Measurements from ENCODE around the gene ATP2C2.
A peak's percentile ranks its signal among the peaks of the same experiment; 100 is the strongest.

Gene ATP2C2

DNA sequence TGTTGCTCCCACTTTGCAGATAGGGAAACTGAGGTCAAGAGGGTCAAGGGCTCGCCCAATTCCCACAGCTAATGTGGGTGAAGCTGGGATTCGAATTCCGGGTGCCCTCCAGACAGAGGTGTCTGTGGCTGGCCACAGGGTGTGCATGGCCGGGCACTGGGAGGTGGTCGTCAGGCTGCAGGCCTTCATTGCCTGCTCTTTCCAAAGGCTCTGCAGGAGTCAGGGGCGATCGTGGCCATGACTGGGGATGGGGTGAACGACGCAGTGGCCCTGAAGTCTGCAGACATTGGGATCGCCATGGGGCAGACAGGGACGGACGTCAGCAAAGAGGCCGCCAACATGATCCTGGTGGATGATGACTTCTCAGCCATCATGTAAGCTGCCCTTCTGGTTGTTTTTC is 86.3 kb downstream of the ATP2C2 start:
- DNase-seq = peak in 5 of 42 donors; percentile 3 to 13 (median 11)
- intact Hi-C loops (cut with DNase I) = no loop called here

DNA sequence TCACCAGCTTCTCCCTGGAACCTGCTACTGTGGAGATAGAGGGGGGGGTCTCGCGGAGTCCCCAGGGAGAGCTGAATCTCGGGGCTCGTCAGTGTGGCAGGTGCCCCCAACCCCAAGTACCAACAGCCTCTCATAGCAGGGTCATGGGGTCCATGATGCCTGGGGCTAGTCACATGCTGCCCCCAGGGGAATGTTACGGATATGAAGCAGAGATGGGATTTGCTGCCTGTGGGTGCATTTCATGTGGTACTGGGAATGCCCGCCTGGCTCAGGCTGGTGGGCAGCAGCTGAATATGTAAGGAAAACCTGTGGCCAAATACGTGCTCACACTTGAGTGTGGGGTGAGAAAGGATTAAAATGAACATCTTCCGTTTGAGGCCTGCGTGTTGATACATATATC is 86.7 kb downstream of the ATP2C2 start:
- DNase-seq = peak in 3 of 42 donors; percentile 0 to 2 (median 1)

DNA sequence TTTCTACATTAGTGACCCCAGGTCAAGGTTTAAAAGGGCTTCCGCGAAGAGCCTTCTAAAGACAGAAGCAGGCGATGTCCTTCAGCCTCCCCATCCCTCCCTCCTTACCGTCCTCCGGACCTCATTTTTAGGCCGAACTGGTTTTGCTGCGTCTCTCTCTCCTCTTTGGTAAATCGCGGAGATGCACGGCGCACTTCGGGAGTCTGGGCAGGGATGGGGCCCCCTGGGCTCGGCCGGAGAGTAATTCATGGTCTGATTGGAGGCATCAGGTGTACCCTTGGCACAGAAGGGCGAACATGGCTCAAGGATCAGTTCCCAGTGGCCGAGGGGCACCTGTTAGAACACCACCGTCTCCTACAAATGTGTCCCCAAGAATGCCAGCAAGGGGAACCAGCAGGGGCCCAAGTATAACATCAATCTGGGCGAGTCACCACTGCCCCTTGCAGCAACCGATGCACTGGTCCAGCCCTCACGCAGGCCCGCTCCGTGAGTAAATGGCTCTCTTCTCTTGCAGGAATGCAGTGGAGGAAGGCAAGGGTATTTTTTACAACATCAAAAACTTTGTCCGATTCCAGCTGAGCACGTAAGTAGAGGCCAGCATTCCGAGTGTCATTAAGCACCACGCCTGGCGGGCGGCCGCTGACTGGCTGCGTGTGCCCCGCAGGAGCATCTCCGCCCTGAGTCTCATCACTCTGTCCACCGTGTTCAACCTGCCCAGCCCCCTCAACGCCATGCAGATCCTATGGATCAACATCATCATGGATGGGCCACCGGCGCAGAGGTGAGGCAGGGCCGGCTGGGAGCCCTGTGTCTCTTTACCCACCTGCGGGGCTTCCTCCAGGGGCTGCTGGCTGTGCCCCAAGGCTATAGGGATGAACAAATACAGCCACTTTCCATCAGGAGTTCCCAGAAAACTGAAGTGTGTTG is 90.5 kb downstream of the ATP2C2 start:
- intact Hi-C loops (cut with DNase I) = no loop called here
- DNase-seq = peak in 11 of 42 donors; percentile 3 to 30 (median 12)

More for the DNA sequence above, 86.7 kb downstream of the ATP2C2 start:
- intact Hi-C loops (cut with DNase I) = no loop called here

DNA sequence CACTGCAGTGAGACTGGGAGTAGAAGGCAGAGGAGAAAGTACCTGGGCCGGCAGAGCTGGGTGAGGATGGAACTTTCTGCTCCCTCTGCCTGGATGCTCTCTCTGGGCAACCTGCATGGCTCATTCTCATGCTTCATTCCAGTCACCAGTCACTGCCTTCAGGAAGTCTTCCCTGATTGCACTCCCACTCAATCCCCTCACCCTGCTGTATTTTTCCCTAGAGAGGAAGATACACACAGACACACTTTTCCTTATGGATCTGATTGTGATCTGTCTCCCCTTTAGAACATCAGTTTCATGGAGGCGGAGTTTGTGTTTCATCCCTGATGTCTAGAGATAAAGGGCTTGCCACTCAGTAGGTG is 91.2 kb downstream of the ATP2C2 start:
- peak in 4 of 42 donors; percentile 3 to 6 (median 4) for DNase-seq
- intact Hi-C loops (cut with DNase I) = no loop called here

DNA sequence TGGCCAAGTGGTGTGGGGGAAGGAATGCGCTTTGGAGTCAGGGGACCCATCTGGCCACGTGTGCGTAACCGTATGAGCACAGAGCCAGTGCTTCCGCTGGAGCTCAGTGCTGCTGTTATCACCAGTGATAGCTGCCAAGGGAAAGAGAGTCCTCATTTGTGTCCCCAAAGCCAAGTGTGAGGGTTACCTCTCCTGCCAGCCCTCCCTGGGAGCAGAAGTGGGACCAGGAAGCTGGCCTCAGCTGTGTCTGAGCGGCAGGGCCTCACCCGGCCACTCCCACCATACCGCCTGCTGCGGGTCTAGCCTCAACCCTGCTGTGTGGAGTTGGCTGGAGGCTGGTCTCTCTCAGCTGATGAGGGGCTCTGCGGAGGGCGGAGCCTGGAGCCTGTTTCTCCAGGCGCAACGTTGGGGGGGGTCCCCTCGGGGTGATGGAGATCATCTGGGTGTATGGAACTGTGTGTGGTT is 91.6 kb downstream of the ATP2C2 start:
- intact Hi-C loops (cut with DNase I) = loop anchor here (10.0 kb wide), 1 partner anchor 205 kb away; no protein-coding TSS in a partner anchor
- DNase-seq = peak in 10 of 42 donors; percentile 8 to 36 (median 16)

DNA sequence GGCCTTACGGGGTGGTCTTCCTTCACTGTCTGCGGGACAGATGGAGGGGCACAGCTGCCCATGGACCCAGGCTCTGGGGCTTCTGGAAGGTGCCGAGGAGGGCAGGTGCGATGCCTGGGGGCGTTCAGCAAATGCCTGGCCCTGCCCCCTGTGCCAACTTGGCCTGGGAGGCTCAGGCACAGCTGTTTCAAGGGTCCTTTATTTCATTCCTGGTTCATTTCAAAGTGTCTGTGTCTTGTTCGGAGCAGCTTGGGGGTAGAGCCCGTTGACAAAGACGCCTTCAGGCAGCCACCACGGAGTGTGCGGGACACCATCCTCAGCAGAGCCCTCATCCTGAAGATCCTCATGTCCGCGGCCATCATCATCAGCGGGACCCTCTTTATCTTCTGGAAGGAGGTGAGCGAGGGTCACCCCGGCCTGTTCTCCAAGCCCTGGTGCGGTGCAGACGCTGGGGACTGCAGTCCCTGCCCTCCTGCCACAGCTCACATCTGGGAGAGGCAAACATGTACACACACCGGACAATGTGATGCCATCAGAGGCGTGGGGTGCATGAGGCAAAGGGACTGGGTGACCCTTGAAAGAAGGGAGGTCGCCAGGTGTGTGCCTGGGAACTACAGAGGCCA is 92.2 kb downstream of the ATP2C2 start:
- DNase-seq = peak in 12 of 42 donors; percentile 3 to 29 (median 12)
- intact Hi-C loops (cut with DNase I) = loop anchor here (10.0 kb wide), 1 partner anchor 206 kb away; no protein-coding TSS in a partner anchor

DNA sequence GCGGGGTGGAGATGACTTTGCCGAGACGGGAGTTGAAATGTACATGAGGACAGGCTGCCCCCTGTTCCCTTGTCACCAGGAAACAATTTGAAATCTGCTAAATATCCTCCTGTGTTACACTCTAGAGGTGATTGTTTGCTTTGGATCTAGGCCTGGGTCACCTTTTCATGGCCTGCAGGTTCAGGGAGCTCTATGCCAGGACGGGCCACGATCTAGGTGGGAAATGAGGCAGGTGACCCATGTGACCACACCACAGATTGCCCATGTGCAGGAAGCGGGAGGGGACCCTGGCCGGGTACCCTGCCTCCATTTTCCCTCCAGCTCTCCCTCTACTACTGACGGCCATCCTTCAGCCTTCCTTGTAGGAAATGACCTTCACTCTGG is 92.7 kb downstream of the ATP2C2 start:
- peak in 7 of 42 donors; percentile 5 to 10 (median 6) for DNase-seq
- intact Hi-C loops (cut with DNase I) = loop anchor here (10.0 kb wide), 1 partner anchor 206 kb away; no protein-coding TSS in a partner anchor

DNA sequence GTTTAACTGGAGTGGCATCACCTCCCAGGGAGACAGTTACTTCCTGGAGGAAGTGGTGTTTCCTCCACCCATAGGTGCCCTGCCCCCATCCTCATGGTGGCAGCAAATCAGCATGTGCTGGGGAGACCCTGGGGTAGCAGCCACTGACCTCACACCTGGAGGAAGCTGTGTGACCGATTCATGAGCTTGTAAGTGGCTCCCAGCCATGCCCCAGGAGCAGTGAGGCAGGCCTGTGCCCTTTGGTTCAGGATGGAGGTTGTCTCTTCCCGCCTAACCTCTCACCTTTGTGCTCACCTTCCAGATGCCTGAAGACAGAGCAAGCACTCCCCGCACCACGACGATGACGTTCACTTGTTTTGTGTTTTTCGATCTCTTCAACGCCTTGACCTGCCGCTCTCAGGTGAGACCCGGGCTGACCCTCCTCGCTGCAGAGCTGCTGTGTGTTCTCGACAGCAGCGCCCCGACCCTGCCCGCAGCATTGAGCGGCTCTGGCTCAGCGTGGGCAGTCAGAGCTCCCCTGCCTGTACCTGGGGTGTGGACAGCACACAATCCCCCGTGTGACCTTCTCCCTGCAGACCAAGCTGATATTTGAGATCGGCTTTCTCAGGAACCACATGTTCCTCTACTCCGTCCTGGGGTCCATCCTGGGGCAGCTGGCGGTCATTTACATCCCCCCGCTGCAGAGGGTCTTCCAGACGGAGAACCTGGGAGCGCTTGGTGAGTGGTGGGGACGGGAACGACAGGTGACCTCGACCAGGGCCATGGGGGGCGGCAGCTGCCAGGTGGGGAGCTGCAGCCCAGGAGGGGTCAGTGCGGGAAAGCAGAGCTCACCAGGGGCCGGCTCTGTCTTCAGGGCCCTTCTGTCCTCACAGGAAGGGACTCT is 93.3 kb downstream of the ATP2C2 start:
- DNase-seq = peak in 11 of 42 donors; percentile 8 to 29 (median 14)
- intact Hi-C loops (cut with DNase I) = loop anchor here (10.0 kb wide), 1 partner anchor 207 kb away; no protein-coding TSS in a partner anchor

DNA sequence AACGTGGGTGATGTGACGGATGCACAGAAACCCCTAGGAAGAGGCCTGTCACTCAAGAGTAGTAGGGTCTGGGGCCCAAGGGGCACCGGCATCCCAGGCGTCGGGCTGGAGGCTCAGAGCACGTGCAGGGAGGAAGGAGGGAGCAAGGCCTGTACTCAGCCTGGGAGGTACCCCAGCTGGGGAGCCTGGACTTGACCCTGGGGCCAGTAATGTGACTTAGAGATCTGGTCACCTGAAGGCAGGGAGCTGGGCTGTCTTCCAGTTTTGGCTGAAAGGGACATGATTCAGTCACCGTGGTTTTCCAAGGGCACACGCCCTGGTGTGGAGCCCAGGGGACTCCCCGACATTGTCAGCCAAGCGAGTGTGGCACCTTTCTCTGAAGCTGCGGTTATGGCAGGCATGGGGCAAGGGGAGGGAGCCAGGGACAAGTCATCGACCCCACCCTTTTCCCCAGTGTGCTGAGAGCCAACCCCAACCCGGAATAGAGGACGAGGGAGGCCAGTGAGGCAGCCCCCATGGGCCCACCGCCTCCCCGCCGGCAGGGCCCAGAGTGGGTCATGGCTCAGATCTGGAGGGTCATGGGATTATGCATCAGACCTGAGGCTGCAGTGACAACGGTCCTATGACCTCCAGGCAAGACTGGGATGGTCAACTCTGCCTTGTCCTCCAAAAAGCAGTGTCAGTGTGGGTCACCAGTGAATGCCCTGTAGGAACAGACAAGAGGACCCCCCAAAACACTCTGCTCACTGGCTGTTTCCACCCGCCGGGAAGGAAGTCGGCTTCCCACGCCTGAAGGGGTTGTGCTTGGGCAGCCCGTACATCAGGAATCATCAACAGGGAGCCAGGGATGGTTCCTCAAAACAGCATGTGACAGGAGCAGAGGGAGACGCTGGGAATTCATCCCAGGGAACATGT is 94.2 kb downstream of the ATP2C2 start:
- DNase-seq = peak in 11 of 42 donors; percentile 5 to 35 (median 10)
- intact Hi-C loops (cut with DNase I) = loop anchor here (10.0 kb wide), 1 partner anchor 208 kb away; no protein-coding TSS in a partner anchor

DNA sequence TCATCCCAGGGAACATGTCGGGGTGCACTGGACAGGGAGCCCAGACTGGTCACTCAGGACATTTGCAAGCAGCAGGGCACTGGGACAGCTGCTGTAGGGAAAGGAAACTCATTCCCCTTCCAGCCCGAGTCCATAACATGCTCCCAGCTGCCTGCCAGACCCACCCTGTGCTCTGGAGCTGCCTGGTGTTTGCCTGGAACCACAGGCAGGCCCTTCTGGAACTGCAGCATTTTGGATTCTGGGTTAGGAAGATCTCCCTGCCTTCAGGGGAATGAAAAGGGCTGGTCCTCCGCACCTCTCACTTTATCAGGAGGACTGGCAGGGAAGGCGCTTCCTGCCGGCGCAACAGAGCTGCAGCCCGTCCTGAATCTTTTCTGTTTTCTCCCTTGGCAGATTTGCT is 94.9 kb downstream of the ATP2C2 start:
- peak in 12 of 42 donors; percentile 1 to 21 (median 6) for DNase-seq
- intact Hi-C loops (cut with DNase I) = loop anchor here (10.0 kb wide), 1 partner anchor 208 kb away; no protein-coding TSS in a partner anchor

DNA sequence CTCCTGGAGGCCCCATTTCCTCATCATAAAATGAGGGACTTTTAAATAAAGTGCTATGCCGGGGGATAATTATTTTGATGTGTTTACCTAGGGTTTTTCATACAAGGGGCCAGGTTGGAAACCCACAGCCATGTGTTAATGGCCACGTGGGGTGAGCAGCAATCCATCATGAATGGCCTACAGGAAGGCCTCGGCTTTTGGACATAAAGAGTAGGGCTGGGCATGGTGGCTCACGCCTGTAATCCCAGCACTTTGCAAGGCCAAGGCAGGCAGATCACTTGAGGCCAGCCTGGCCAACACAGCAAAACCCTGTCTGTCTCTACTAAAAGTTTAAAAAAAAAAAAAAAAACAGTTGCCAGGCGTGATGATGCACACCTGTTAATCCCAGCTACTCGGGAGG is 95.8 kb downstream of the ATP2C2 start:
- intact Hi-C loops (cut with DNase I) = loop anchor here (10.0 kb wide), 1 partner anchor 209 kb away; no protein-coding TSS in a partner anchor
- peak in 9 of 42 donors; percentile 2 to 27 (median 5) for DNase-seq

DNA sequence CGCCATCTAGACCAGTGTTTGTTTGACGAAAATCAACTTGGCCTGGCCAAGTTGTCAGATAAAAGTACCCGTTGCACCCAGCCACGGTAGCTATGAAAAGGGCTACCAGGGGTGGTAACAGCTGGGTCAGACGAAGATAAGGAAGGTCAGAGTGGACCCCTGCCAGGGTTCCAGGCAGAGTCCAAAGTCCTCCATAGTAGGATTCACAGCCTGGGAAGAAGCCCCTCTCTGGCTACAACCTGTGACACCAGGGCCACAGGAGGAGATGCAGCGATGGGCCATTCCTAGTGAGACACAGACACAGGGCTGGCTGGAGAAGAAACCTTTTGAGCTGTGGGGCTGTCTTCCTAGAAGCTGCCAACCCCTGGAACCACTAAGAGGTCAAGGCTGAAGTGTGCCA is 96.8 kb downstream of the ATP2C2 start:
- intact Hi-C loops (cut with DNase I) = loop anchor here (10.0 kb wide), 1 partner anchor 210 kb away; no protein-coding TSS in a partner anchor

DNA sequence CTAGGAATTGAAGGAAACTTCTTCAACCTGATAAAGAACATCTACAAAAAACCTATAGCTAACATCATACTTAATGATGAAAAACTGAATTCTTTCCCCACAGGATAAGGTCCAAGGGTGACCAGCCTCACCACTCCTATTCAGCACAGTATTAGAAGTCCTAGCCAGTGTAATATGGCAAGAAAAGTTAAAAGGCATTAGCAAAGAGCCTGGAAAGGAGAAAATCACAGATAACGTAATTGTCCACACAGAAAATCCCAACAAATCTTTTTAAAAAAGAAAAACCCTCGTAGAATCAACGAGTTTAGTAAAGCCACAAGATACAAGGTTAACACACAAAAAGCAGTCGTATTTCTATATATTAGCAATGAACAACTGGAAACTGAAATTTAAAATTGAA is 98.4 kb downstream of the ATP2C2 start:
- intact Hi-C loops (cut with DNase I) = loop anchor here (10.0 kb wide), 1 partner anchor 212 kb away; no protein-coding TSS in a partner anchor
- no peak for DNase-seq

More for the DNA sequence above, 96.8 kb downstream of the ATP2C2 start:
- DNase-seq = peak in 8 of 42 donors; percentile 1 to 16 (median 8)

DNA sequence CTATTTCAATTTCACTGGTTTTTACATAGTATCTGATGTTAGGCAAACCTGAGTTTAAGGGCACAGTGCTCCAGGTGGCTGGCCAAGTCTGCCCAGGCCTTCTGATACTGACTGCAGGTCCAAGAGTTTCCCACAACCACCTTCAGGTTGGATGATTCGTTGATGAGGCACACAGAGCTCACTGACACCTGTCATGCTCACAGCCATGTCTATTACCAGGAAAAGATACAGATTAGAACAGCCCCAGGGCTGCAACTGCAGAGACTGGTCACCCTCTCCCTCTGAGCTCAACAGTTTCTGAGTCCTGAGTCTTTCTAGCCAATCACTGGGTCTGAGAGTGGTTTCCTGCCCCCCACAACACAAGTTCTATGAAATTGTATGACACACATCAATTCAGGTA is 98.9 kb downstream of the ATP2C2 start:
- no peak for DNase-seq
- intact Hi-C loops (cut with DNase I) = loop anchor here (10.0 kb wide), 1 partner anchor 212 kb away; no protein-coding TSS in a partner anchor

DNA sequence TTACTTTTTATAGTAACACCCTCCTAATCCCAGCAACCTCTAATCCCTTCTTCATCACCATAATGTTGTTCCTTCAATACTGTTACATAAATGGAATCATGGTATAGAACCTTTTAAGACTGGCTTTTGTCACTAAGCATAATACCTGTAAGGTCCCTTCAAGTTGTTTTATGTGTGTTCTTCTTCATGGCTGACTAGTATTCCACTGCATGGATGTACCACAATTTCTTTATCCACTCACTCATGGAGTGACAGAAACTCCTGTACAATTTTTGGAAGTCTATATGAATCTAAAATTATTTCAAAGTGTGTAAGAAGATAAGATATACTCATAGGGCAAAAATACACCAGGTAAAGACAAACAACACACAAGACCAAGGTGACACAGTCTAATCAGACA is 99.4 kb downstream of the ATP2C2 start:
- intact Hi-C loops (cut with DNase I) = loop anchor here (10.0 kb wide), 1 partner anchor 213 kb away; no protein-coding TSS in a partner anchor
- DNase-seq = no peak

DNA sequence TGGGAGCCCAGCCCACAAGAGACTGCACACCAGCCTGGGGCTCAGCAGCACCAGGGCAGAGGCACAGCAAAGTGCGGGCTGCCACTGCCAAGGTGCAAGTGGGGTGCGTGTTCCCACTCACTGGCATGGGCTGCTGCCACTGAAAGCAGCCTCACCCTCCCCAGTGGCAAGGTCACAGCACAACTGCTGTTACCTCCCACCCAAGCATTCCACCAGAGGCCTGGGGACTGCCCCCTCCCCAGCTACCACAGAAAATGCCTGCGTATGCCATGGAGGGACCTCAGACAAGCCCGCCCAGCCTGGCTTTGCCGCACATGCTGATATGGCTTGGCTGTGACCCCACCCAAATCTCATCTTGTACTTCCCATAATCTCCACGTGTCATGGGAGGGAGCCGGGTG is 103.0 kb downstream of the ATP2C2 start:
- peak in 4 of 42 donors; percentile 11 to 32 (median 23) for DNase-seq
- intact Hi-C loops (cut with DNase I) = no loop called here

DNA sequence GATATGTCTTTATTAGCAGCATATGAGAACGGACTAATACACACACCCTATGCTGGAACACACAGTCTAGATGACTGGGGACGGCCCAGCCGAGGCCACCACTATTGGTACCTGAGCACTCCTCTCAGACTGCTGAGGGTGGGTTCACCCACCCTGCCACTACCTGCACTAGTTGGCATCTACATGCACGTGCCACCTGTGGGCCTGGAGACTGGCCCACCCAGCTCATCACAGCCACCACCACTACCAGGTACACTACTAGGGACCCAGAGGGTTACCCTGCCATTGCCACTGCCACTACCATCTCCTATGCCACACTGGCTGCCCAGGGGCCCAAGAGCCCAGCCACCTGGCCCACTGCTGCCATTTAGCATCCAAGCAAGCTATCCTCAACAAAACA is 103.6 kb downstream of the ATP2C2 start:
- intact Hi-C loops (cut with DNase I) = no loop called here
- peak in 3 of 42 donors; percentile 13 to 28 (median 14) for DNase-seq

Data from head of caudate nucleus (tissue), 42 donors.